ENCODE measurements around the gene SAMD4A.

- TF ChIP-seq ZNF274 (IDR thresholded peaks at IDR 0.05; ENCODE audit: low read depth, low read length) (no peak), YY1 (IDR thresholded peaks at IDR 0.05; ENCODE audit: insufficient read depth, insufficient read length) (no peak), SUZ12 (IDR thresholded peaks at IDR 0.05; ENCODE audit: extremely low read depth, insufficient read depth, insufficient read length) (no peak)
Measured at GRCh38 chr14:54572316-54572715, 5.4 kb downstream of the SAMD4A start.
